DOHH2 (cell line): ENCODE data around the gene KCNK7.

Experiments used
- EZH2phosphoT487 ChIP-seq: fragments of 200-600 bp; sonication (generic); IDR thresholded peaks from 2 replicates; pipeline ENCODE4 v1.6.1; 2017; ENCODE audit warnings: borderline replicate concordance, mild to moderate bottlenecking, antibody characterized with exemption, low read length, moderate library complexity, mixed read lengths
- TF ChIP-seq, protein P1 (sequence below): fragments of 200-600 bp; sonication (generic); IDR thresholded peaks from one replicate; pipeline ENCODE4 v1.5.1; 2014; ENCODE audit warnings: antibody characterized with exemption, mild to moderate bottlenecking, low read depth, low read length; ENCODE audit not compliant: poor library complexity, severe bottlenecking

DNA sequence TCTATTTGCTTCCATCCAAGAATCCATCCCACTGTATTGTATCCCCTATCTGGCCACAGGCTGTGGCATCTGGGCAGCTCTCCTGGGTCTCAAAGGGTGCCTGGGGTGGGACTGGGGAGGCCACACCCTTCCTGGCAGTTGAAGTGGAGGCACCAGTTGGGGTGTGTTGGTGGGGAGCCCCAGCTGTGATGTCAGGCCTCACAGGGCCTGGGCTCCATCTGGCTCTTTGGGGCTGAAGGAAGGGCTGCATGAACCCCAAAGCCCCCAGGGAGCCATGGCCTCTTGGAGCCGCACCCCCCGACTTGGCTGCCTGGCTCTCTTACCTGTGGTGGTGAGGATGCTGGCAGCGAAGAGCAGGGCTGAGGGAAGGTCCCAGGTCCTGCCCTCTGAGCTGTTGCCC is 469 bp downstream of the KCNK7 start:
- TF ChIP-seq, protein P1, sequence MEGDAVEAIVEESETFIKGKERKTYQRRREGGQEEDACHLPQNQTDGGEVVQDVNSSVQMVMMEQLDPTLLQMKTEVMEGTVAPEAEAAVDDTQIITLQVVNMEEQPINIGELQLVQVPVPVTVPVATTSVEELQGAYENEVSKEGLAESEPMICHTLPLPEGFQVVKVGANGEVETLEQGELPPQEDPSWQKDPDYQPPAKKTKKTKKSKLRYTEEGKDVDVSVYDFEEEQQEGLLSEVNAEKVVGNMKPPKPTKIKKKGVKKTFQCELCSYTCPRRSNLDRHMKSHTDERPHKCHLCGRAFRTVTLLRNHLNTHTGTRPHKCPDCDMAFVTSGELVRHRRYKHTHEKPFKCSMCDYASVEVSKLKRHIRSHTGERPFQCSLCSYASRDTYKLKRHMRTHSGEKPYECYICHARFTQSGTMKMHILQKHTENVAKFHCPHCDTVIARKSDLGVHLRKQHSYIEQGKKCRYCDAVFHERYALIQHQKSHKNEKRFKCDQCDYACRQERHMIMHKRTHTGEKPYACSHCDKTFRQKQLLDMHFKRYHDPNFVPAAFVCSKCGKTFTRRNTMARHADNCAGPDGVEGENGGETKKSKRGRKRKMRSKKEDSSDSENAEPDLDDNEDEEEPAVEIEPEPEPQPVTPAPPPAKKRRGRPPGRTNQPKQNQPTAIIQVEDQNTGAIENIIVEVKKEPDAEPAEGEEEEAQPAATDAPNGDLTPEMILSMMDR: no peak
- TF ChIP-seq EZH2phosphoT487: no peak
